T-helper 2 cell treated with Interferon-gamma antibody and Interleukin-4, amounts not matched to agents 5 μg/mL and 100 μg/mL, for 36 hours (primary cell): ENCODE measurements around the gene BSN.
A peak's percentile ranks its signal among the peaks of the same experiment; 100 is the strongest.
"Not testable (repeated sequence)": the region's sequence is repeated elsewhere in the genome, so short reads cannot be mapped to it uniquely, and the experiment has no call there.

ENCODE experiments used
- DNase-seq: peaks from one replicate; pipeline ENCODE4 v3.0.0; 2021; ENCODE audit warnings: low spot score
- H3K27ac Mint-ChIP-seq: one replicate; pipeline ENCODE4 v1.8.0; 2021; ENCODE audit warnings: mild to moderate bottlenecking, mixed read lengths
- H3K27me3 Mint-ChIP-seq: one replicate; pipeline ENCODE4 v1.8.0; 2021; ENCODE audit warnings: low read depth, mixed read lengths
- H3K36me3 Mint-ChIP-seq: one replicate; pipeline ENCODE4 v1.8.0; 2021; ENCODE audit warnings: low read depth, mixed read lengths
- H3K4me1 Mint-ChIP-seq: one replicate; pipeline ENCODE4 v1.8.0; 2021; ENCODE audit warnings: low read depth, mixed read lengths
- H3K4me3 Mint-ChIP-seq: one replicate; pipeline ENCODE4 v1.8.0; 2022; ENCODE audit warnings: mild to moderate bottlenecking, moderate library complexity, mixed read lengths
- H3K9me3 Mint-ChIP-seq: one replicate; pipeline ENCODE4 v1.8.0; 2021; ENCODE audit warnings: mixed read lengths

BSN gene

GRCh38 chr3:49683162-49683561, 128.9 kb downstream of the BSN start:
- Mint-ChIP-seq H3K9me3 (no peaks in the 10 kb centered on the region), H3K4me3 (no peak overlapping the region), H3K27ac (no peak overlapping the region), H3K36me3 (peaks cover 14% of the 10 kb centered on the region), H3K27me3 (no peaks in the 10 kb centered on the region), H3K4me1 (no peaks in the 10 kb centered on the region)
- no peak for DNase-seq

GRCh38 chr3:49684453-49684852, 130.2 kb downstream of the BSN start:
- peaks cover 12% of the 10 kb centered on the region for H3K36me3 Mint-ChIP-seq
- not testable (repeated sequence) for H3K9me3 Mint-ChIP-seq

GRCh38 chr3:49685103-49685502, 130.8 kb downstream of the BSN start:
- H3K4me3 Mint-ChIP-seq, H3K27ac Mint-ChIP-seq, DNase-seq, H3K9me3 Mint-ChIP-seq, H3K4me1 Mint-ChIP-seq, H3K36me3 Mint-ChIP-seq, H3K27me3 Mint-ChIP-seq: not testable (repeated sequence)

More at GRCh38 chr3:49684453-49684852, 130.2 kb downstream of the BSN start:
- not testable (repeated sequence) for H3K4me3 Mint-ChIP-seq, DNase-seq, H3K27ac Mint-ChIP-seq, H3K27me3 Mint-ChIP-seq, H3K4me1 Mint-ChIP-seq

- not testable (repeated sequence) for H3K27ac Mint-ChIP-seq, H3K4me3 Mint-ChIP-seq, H3K27me3 Mint-ChIP-seq, H3K9me3 Mint-ChIP-seq, DNase-seq, H3K36me3 Mint-ChIP-seq
- peaks cover 15% of the 10 kb centered on the region for H3K4me1 Mint-ChIP-seq
Observed at GRCh38 chr3:49685846-49686245, 131.6 kb downstream of the BSN start.

- not testable (repeated sequence) for H3K4me3 Mint-ChIP-seq, H3K36me3 Mint-ChIP-seq, H3K9me3 Mint-ChIP-seq, H3K27ac Mint-ChIP-seq, H3K27me3 Mint-ChIP-seq, DNase-seq
- peaks cover 17% of the 10 kb centered on the region for H3K4me1 Mint-ChIP-seq
Observed at GRCh38 chr3:49686346-49686745, 132.1 kb downstream of the BSN start.

GRCh38 chr3:49686769-49687423, 132.6 kb downstream of the BSN start:
- not testable (repeated sequence) for H3K27ac Mint-ChIP-seq, H3K36me3 Mint-ChIP-seq, H3K27me3 Mint-ChIP-seq, H3K9me3 Mint-ChIP-seq, H3K4me3 Mint-ChIP-seq
- DNase-seq, result peak; percentile 31
- H3K4me1 Mint-ChIP-seq, result peaks cover 17% of the 10 kb centered on the region

- H3K36me3 Mint-ChIP-seq, DNase-seq, H3K9me3 Mint-ChIP-seq, H3K27ac Mint-ChIP-seq, H3K27me3 Mint-ChIP-seq: not testable (repeated sequence)
- peaks cover 17% of the 10 kb centered on the region for H3K4me1 Mint-ChIP-seq
- H3K4me3 Mint-ChIP-seq, result peak overlapping the region; percentile 26
Observed at GRCh38 chr3:49687424-49687795, 133.1 kb downstream of the BSN start.

- Mint-ChIP-seq H3K27ac (peak overlapping the region; percentile 89), H3K4me3 (peak overlapping the region; percentile 98), H3K4me1 (peaks cover 17% of the 10 kb centered on the region)
- not testable (repeated sequence) for H3K9me3 Mint-ChIP-seq, DNase-seq, H3K27me3 Mint-ChIP-seq, H3K36me3 Mint-ChIP-seq
Observed at GRCh38 chr3:49688338-49689045, 134.2 kb downstream of the BSN start.

- no peaks in the 10 kb centered on the region for H3K27me3 Mint-ChIP-seq
- H3K4me1 Mint-ChIP-seq, result peaks cover 17% of the 10 kb centered on the region
- H3K36me3 Mint-ChIP-seq, result peaks cover 5% of the 10 kb centered on the region
- DNase-seq, result peak; percentile 92
- H3K4me3 Mint-ChIP-seq, result peak within 1 kb of the TSS; percentile 98
- H3K9me3 Mint-ChIP-seq, result no peaks in the 10 kb centered on the region
- peak within 1 kb of the TSS; percentile 89 for H3K27ac Mint-ChIP-seq
Observed at GRCh38 chr3:49689046-49689907, 135.0 kb downstream of the BSN start, which contains the start of the genes MST1 and RNF123. Gene MST1, minus strand, starts transcription at chr3:49689474. Its CDS starts 783 bp downstream, at chr3:49688691. Gene RNF123, plus strand, starts transcription at chr3:49689557. Its CDS starts 1,609 bp downstream, at chr3:49691166.

GRCh38 chr3:49689908-49690624, 135.8 kb downstream of the BSN start:
- not testable (repeated sequence) for H3K27me3 Mint-ChIP-seq, DNase-seq, H3K9me3 Mint-ChIP-seq, H3K36me3 Mint-ChIP-seq
- Mint-ChIP-seq H3K27ac (peak overlapping the region; percentile 89), H3K4me3 (peak overlapping the region; percentile 98), H3K4me1 (peaks cover 17% of the 10 kb centered on the region)

GRCh38 chr3:49690856-49691255, 136.6 kb downstream of the BSN start:
- not testable (repeated sequence) for DNase-seq, H3K27ac Mint-ChIP-seq, H3K36me3 Mint-ChIP-seq, H3K9me3 Mint-ChIP-seq, H3K27me3 Mint-ChIP-seq
- H3K4me1 Mint-ChIP-seq, result peaks cover 17% of the 10 kb centered on the region
- peak overlapping the region; percentile 98 for H3K4me3 Mint-ChIP-seq

- peak overlapping the region; percentile 26 for H3K4me3 Mint-ChIP-seq
- DNase-seq, H3K9me3 Mint-ChIP-seq, H3K36me3 Mint-ChIP-seq, H3K27ac Mint-ChIP-seq, H3K27me3 Mint-ChIP-seq: not testable (repeated sequence)
- peaks cover 17% of the 10 kb centered on the region for H3K4me1 Mint-ChIP-seq
Observed at GRCh38 chr3:49691481-49691880, 137.2 kb downstream of the BSN start.

GRCh38 chr3:49694409-49695070, 140.3 kb downstream of the BSN start:
- H3K4me3 Mint-ChIP-seq, result not testable (repeated sequence)

More at GRCh38 chr3:49694409-49695070, 140.3 kb downstream of the BSN start:
- H3K36me3 Mint-ChIP-seq, H3K9me3 Mint-ChIP-seq, DNase-seq, H3K27ac Mint-ChIP-seq, H3K27me3 Mint-ChIP-seq: not testable (repeated sequence)
- H3K4me1 Mint-ChIP-seq, result peaks cover 12% of the 10 kb centered on the region
